PC-3 (cell line): ENCODE results near the gene PRKG2.

Experiments used
- CTCF ChIP-seq: fragments of 300-600 bp; sonication (generic); conservative IDR thresholded peaks from 2 replicates; pipeline ENCODE4 v1.5.1; 2017; ENCODE audit warnings: antibody characterized with exemption, low read depth, mild to moderate bottlenecking, low read length
- EZH2phosphoT487 ChIP-seq: fragments of 300-600 bp; sonication (generic); IDR thresholded peaks from 2 replicates; pipeline ENCODE4 v1.6.1; 2018; ENCODE audit warnings: mild to moderate bottlenecking, antibody characterized with exemption, low read length, borderline replicate concordance

DNA sequence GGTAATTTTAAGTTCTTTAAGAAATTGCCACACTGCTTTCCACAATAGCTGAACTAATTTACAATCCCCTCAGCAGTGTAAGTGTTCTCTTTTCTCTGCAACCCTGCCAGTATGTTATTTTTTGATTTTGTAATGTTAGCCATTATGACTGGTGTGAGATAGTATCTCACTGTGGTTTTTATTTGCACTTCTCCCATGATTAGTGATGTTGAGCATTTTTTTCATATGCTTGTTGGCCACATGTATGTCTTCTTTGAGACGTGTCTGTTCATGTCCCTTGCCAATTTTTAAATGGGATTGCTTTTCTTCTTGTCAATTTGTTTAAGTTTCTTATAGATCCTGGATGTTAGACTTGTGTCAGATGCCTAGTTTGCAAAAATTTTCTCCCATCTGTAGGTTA lies 98.5 kb downstream of the PRKG2 start:
- TF ChIP-seq CTCF (no peak), EZH2phosphoT487 (no peak)
